Effector memory CD8-positive, alpha-beta T cell (primary cell): ENCODE measurements around the gene SQOR.
A peak's percentile ranks its signal among the peaks of the same experiment; 100 is the strongest.

Experiments used
- ATAC-seq: fragments of 150-1000 bp; cut with Tn5 transposase; replicated peaks from 2 replicates; pipeline ENCODE4 v1.10.0; 2021; ENCODE audit warnings: mild to moderate bottlenecking, moderate library complexity
- DNase-seq, 3 experiments: peaks; one replicate each; pipeline ENCODE4 v3.0.0; 2021
- H3K27ac Mint-ChIP-seq, 2 donors: one replicate each; pipeline ENCODE4 v1.8.0; 2022; ENCODE audit warnings: mild to moderate bottlenecking in 2 of 2, mixed read lengths in 2 of 2, moderate library complexity in 2 of 2
- H3K27me3 Mint-ChIP-seq, 2 donors: one replicate each; pipeline ENCODE4 v1.8.0; 2022; ENCODE audit warnings: mixed read lengths in 2 of 2
- H3K36me3 Mint-ChIP-seq: one replicate; pipeline ENCODE4 v1.8.0; 2022; ENCODE audit warnings: mild to moderate bottlenecking, moderate library complexity, mixed read lengths; ENCODE audit not compliant: insufficient read depth
- H3K4me1 Mint-ChIP-seq, 2 donors: one replicate each; pipeline ENCODE4 v1.8.0; 2022; ENCODE audit warnings: low read depth in 2 of 2, mixed read lengths in 2 of 2
- H3K4me3 Mint-ChIP-seq, 2 donors: one replicate each; pipeline ENCODE4 v1.8.0; 2022; ENCODE audit warnings: mild to moderate bottlenecking in 2 of 2, mixed read lengths in 2 of 2, moderate library complexity in 2 of 2
- H3K9me3 Mint-ChIP-seq, 2 donors: one replicate each; pipeline ENCODE4 v1.8.0; 2022; ENCODE audit warnings: mixed read lengths in 2 of 2

The SQOR gene

DNA sequence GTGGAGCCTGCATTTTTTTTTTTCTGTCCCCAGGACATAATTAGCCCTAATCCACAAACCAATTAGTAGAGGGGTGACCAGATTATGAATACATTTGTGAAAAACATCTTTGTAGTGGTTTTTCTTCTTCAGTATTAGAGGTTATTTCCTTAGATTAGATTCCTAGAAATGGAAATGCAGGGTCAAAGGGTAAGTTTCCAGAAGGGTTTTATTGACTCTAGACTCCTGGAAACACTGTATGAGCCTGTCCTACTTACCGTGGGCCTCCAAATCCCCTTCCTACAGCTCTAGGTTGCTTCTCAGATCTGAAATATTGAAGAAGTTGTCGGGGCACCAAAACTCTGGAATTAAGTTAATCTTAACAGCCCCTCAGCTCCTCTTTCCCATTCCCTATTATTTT, 22.4 kb downstream of the SQOR start:
- Mint-ChIP-seq H3K36me3 (peaks cover 14% of the 10 kb centered on the region), H3K9me3 (no peaks in the 10 kb centered on the region), H3K27me3 (no peaks in the 10 kb centered on the region), H3K4me3 (no peak overlapping the region), H3K27ac (peak overlapping the region; percentile 59 to 89), H3K4me1 (peaks cover 30 to 60% of the 10 kb centered on the region in 2 donors)
- ATAC-seq (no peak), DNase-seq (no peak)

DNA sequence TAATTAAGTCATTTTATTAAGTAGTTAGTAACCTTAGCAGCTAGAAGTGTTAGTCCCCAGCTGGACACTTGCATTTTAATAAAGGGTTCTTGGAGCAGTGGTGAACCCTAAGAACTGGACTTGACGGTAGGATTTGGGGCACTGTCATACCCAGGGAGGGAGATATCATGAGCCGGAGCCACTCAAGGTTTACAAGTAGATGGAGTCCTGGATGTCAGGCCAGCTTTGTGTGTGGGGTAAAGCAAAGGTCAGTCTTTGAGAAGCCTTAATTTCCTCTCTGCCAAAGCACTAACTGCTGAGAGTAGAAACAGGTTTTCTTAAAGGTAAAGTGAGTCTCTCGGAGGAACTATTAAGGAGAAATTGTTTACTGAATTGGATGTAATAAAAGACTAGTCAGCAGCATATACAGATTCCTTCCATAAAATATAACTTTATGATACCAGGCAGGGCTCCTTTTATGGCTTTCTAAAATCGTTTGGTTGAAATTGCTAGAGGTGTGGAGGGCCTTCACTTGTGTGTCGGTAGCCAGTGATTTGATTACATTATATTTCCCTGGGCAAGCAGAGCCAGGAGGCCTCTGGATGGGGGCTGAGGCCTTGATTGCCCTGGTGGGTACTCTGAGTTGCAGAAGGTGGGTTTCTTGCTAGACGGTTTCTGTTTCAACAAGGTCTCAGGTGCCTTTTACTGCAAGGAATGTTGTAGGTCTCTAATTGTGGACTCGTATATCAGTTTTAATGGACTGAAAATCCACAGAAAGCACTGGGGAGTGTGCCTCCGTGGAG, 23.1 kb downstream of the SQOR start:
- DNase-seq = no peak
- Mint-ChIP-seq H3K9me3 (no peaks in the 10 kb centered on the region), H3K36me3 (peaks cover 22% of the 10 kb centered on the region), H3K27ac (peak overlapping the region; percentile 59 to 89), H3K27me3 (no peaks in the 10 kb centered on the region), H3K4me3 (no peak overlapping the region), H3K4me1 (peaks cover 29 to 56% of the 10 kb centered on the region in 2 donors)
- ATAC-seq = no peak

DNA sequence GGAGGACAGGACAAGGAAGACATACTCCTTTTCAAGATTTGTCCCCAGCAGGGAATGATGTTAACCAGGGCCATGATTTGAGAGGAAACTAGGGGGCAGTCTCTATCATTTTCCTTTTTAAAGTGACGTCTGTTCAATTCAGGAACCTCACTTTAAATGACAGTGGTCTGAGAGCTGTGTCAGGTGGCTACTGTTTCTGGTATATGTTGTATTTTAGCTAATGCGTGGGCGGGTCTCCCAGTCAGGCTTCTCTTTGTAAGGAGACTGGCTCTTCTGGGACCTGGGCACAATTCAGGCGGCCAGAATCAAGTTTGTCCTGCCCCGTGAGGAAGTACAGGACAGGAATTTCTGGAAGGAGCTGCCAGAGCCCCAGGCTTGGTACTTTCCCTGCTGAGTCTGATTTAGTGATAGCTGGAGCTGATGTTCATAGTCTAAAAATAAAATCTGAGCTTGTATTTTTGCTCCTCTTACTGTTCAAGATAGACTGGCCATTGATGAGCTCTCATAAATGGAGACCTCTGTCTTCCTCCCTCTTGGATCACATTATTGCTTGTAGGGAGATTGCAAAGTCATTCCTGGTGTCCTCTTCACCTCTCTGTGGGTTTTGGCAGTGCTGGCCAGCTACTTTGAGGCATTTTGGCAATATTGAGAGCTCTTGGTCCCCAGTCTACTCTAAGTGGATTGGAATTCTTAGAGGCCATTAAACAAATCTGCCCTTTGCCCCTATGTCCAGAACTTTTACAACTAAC, 25.6 kb downstream of the SQOR start:
- H3K4me1 Mint-ChIP-seq = peaks cover 18 to 46% of the 10 kb centered on the region in 2 donors
- peaks cover 42% of the 10 kb centered on the region for H3K36me3 Mint-ChIP-seq
- H3K4me3 Mint-ChIP-seq = no peak overlapping the region
- H3K9me3 Mint-ChIP-seq = no peaks in the 10 kb centered on the region
- H3K27me3 Mint-ChIP-seq = no peaks in the 10 kb centered on the region
- DNase-seq = no peak
- ATAC-seq = no peak
- H3K27ac Mint-ChIP-seq = peak overlapping the region; percentile 44 to 87

DNA sequence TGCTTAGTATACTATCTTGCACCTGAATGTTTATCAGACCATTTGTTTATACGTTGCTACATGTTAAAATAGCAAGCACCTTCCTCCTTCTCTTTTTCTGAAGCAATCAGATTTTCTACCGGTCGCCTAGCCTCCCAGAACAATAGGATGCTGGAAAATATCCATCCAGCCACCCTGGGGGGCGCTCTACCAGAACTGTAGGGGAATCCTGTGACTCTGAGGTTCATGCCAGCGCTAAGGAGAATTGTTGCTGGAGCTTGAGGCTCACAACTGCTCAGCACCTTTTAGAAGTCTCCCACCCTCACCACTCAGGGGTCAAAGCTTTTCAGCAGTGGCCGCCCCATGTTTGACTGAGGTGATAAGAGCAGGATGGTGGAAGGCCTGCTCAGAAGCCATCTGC, 27.5 kb downstream of the SQOR start:
- no peak overlapping the region for H3K4me3 Mint-ChIP-seq
- H3K4me1 Mint-ChIP-seq = peaks cover 21 to 46% of the 10 kb centered on the region in 2 donors
- no peaks in the 10 kb centered on the region for H3K9me3 Mint-ChIP-seq
- no peaks in the 10 kb centered on the region for H3K27me3 Mint-ChIP-seq
- no peak overlapping the region for H3K27ac Mint-ChIP-seq
- peaks cover 45% of the 10 kb centered on the region for H3K36me3 Mint-ChIP-seq
- DNase-seq (no peak), ATAC-seq (no peak)

DNA sequence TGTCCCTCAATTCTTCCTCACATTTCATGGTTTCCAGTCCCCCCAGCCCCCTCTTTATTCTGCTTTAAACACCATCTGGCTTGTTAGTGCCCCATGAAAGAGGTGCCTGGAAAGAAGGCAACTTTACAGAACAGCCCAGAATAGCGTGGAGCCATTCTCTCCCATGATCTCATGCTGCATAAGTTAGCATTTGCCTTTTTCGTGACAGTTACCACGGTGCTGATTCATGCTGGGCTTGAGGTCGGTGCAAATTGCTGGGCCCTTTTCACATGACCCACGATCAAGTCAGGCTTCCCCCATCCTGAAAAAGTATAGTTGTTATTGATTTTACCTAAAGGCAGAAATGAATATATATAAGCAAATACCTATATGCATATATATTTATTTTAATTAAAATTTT, 29.6 kb downstream of the SQOR start:
- H3K4me3 Mint-ChIP-seq = no peak overlapping the region
- ATAC-seq = no peak
- no peaks in the 10 kb centered on the region for H3K27me3 Mint-ChIP-seq
- peaks cover 10 to 30% of the 10 kb centered on the region in 2 donors for H3K4me1 Mint-ChIP-seq
- no peak for DNase-seq
- no peaks in the 10 kb centered on the region for H3K9me3 Mint-ChIP-seq
- peak overlapping the region in 1 of 2 donors; percentile 5 for H3K27ac Mint-ChIP-seq
- H3K36me3 Mint-ChIP-seq = peaks cover 52% of the 10 kb centered on the region

DNA sequence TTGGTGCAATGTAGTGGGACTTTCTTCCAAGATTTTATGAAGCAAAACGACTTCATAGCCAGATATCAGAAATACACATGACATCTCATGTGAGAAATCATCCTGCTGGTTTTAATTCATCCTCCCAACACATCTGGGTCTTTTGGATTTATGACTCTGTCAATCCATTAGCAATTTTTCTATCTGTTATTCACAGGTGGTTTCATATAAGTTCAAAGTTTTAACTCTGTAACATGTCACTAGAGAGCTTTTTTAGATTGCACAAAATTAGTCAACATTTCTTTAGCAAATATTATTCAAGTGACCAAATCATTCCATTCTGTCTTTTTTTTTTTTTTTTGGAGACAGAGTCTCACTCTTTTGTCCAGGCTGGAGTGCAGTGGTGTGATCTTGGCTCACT, 30.4 kb downstream of the SQOR start:
- Mint-ChIP-seq H3K36me3 (peaks cover 56% of the 10 kb centered on the region), H3K4me3 (no peak overlapping the region), H3K4me1 (peaks cover 6 to 27% of the 10 kb centered on the region in 2 donors), H3K9me3 (no peaks in the 10 kb centered on the region), H3K27me3 (no peaks in the 10 kb centered on the region), H3K27ac (no peak overlapping the region)
- DNase-seq (no peak), ATAC-seq (no peak)

DNA sequence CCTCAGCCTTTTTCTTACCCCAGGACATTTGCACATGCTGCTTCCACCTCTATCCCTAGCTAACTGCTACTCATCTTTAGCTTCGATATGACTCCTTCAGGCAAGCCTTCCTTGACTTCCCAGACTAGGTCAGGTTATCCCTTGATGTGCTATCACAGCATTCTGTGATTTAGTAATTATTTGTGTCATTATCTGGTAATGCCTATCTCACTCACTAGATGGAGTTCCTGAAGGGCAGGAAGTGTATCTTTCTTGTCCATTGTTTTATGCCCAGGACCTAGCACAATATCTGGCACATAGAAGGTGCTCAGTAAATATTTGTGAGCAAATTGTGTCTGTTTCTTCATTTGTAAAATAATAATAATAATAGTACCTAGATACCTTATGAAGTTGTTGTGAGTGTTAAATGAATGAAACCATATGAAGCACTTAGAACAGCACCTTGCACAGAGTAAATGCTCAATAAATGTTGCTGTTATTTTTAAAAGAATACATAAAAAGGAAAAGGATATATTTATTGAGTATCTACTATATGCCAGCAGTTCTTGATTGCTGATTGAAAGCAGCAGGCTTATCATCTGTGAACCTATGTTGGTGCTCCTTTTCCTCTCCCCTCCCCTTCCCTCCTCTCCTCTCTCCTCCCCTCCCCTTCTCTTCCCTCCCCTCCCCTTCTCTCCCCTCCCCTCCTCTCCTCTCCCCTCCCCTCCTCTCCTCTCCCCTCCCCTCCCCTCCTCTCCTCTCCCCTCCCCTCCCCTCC, 31.5 kb downstream of the SQOR start:
- Mint-ChIP-seq H3K9me3 (no peaks in the 10 kb centered on the region), H3K4me3 (no peak overlapping the region), H3K4me1 (peaks cover 5 to 26% of the 10 kb centered on the region in 2 donors), H3K36me3 (peaks cover 56% of the 10 kb centered on the region), H3K27me3 (no peaks in the 10 kb centered on the region), H3K27ac (no peak overlapping the region)
- DNase-seq (no peak), ATAC-seq (no peak)

DNA sequence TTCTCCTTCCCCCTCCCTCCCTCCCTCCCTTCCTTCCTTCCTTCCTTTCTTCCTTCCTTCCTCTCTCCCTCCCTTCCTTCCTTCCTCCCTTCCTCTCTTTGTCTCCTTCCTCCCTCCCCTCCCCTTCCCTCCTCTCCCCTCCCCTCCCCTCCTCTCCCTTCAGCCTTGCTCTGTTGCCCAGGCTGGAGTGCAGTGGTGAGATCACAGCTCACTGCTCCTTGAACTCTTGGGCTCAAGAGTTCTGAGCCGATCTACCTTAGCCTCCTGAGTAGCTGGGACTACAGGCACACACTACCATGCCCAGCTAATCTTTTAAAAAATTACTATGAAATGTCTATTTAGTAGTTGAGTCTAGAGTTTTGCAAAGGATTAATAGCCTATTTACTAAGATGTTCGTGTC, 32.2 kb downstream of the SQOR start:
- Mint-ChIP-seq H3K4me3 (no peak overlapping the region), H3K9me3 (no peaks in the 10 kb centered on the region), H3K36me3 (peaks cover 56% of the 10 kb centered on the region), H3K27ac (peak overlapping the region; percentile 49 to 77), H3K4me1 (peaks cover 6 to 22% of the 10 kb centered on the region in 2 donors), H3K27me3 (no peaks in the 10 kb centered on the region)
- no peak for ATAC-seq
- no peak for DNase-seq

DNA sequence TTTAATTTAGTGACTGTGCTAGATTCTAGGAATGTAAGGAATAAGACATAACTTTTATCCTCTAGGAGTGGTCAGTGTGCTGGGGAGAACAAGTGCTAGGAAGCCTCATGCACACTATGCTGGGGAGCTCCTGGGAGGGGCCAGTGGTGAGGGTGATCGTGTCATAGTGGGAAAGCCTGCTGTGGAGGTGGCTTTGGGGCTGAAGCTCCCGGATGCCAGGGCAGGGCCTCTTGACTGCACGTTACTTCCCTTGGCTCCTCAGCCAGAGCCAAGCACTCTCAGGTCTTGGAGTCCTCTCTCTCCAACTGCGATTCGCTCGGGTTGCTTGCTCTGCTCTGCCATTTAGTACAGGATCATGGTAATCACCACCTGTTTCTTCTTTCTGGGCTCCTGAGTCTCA, 33.6 kb downstream of the SQOR start:
- Mint-ChIP-seq H3K27me3 (no peaks in the 10 kb centered on the region), H3K4me1 (peaks cover 6 to 22% of the 10 kb centered on the region in 2 donors), H3K27ac (peak overlapping the region; percentile 18 to 32), H3K36me3 (peaks cover 54% of the 10 kb centered on the region), H3K9me3 (no peaks in the 10 kb centered on the region), H3K4me3 (no peak overlapping the region)
- DNase-seq (no peak), ATAC-seq (no peak)

DNA sequence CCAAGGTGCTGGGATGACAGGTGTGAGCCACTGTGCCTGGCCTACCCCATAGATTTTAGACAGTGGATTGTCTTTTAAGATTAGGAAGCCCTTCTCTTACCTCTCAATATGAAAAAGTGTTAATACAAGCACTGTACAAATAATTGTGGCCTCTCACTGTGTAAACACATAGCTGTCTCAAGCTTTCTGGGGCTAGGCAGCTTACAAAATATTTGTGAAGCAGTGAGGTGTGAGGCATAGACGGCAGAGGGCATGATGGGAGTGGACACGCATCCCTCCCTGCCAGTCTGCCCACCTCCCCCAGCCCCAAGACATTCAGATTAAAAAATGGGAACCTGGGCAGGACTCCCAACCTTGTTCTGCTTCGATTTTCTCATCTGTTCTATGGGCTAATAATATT, 34.6 kb downstream of the SQOR start:
- DNase-seq (no peak), ATAC-seq (no peak)
- H3K4me3 Mint-ChIP-seq = no peak overlapping the region
- peak overlapping the region in 1 of 2 donors; percentile 1 for H3K27ac Mint-ChIP-seq
- peaks cover 58% of the 10 kb centered on the region for H3K36me3 Mint-ChIP-seq
- no peaks in the 10 kb centered on the region for H3K9me3 Mint-ChIP-seq
- peaks cover 6 to 12% of the 10 kb centered on the region in 2 donors for H3K4me1 Mint-ChIP-seq
- no peaks in the 10 kb centered on the region for H3K27me3 Mint-ChIP-seq

DNA sequence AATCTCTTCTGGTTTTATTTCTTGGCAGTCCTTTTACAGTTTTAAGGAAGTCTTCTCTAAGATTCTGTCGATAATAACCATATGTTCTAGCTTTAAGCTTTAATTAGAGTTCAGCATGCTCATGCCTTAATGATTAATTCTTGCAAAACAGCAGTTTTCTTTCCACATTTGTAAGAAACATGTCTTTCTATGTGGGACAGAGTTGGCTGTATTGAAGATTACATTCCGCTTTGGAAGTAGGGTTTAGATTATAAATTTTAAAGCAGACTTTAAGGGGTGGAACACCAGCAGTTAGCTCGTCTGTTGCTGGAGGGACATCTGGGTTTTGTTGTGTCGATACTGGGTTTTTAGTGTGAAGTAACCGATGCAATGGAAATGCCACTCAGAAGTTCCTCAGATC, 35.3 kb downstream of the SQOR start:
- Mint-ChIP-seq H3K4me1 (peaks cover 6 to 11% of the 10 kb centered on the region in 2 donors), H3K36me3 (peaks cover 58% of the 10 kb centered on the region), H3K4me3 (no peak overlapping the region), H3K27me3 (no peaks in the 10 kb centered on the region), H3K9me3 (no peaks in the 10 kb centered on the region), H3K27ac (peak overlapping the region in 1 of 2 donors; percentile 1)
- no peak for ATAC-seq
- no peak for DNase-seq

DNA sequence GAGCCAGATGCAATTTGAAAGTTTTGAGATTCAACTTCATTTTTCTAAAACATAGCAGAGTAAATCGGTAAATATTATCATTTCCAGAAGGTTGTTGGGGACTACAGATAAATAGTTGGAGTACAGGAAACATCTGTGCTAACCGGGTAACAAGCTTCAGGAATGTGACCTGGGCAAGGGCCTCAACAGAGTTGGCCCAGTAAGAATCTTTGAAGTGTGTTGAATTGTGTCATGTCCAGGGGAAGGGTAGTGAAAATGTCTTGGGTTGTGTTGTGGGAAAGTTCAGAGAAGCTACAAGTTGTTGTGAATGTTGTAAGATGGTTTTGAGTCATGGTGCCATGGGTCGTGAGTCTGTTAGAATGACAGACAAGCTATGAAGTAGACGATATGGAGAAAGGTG, 35.7 kb downstream of the SQOR start:
- Mint-ChIP-seq H3K9me3 (no peaks in the 10 kb centered on the region), H3K4me3 (no peak overlapping the region), H3K36me3 (peaks cover 59% of the 10 kb centered on the region), H3K27ac (peak overlapping the region in 1 of 2 donors; percentile 1), H3K4me1 (peaks cover 6 to 11% of the 10 kb centered on the region in 2 donors), H3K27me3 (no peaks in the 10 kb centered on the region)
- ATAC-seq = no peak
- no peak for DNase-seq

DNA sequence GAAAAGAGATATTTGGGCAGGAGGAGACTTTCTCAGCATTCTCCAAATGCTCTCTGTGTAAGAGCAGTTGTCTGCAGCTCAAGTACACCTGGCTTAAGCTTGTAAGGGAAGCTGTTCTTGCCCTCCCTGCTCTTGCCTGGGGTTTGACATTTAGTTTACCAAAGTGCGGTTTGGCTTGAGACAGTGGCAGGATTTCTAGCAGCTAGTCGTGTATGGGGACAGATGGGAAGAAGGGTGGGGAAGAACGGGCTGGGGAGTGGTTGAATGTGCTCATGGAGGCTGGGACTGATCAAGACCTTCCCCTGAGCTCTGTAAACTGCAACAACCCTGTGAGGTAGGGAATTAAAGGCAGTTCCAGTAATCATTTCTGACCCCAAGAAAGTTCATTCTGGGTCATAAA, 39.8 kb downstream of the SQOR start:
- Mint-ChIP-seq H3K36me3 (peaks cover 73% of the 10 kb centered on the region), H3K4me3 (no peak overlapping the region), H3K4me1 (peaks cover 1 to 5% of the 10 kb centered on the region in 2 donors), H3K9me3 (no peaks in the 10 kb centered on the region), H3K27ac (peak overlapping the region in 1 of 2 donors; percentile 38), H3K27me3 (no peaks in the 10 kb centered on the region)
- ATAC-seq (no peak), DNase-seq (no peak)
